Testis (tissue), 2 donors: ENCODE data around the gene TDRD9.

Experiments used
- POLR2A ChIP-seq: fragments of 450-650 bp; IDR thresholded peaks from one replicate; pipeline ENCODE4 v1.6.1; 2017; ENCODE audit warnings: antibody characterized with exemption, mild to moderate bottlenecking, moderate library complexity
- TF ChIP-seq, protein P1 (sequence below), 3 experiments: fragments of 450-650 bp in 2 of 3; fragments of 200-600 bp in 1 of 3; sonication (generic) in 1 of 3; IDR thresholded peaks; one replicate each; pipeline ENCODE4 v1.5.1; 2016 to 2019; ENCODE audit warnings: antibody characterized with exemption in 3 of 3, mild to moderate bottlenecking in 2 of 3, moderate library complexity in 1 of 3

DNA sequence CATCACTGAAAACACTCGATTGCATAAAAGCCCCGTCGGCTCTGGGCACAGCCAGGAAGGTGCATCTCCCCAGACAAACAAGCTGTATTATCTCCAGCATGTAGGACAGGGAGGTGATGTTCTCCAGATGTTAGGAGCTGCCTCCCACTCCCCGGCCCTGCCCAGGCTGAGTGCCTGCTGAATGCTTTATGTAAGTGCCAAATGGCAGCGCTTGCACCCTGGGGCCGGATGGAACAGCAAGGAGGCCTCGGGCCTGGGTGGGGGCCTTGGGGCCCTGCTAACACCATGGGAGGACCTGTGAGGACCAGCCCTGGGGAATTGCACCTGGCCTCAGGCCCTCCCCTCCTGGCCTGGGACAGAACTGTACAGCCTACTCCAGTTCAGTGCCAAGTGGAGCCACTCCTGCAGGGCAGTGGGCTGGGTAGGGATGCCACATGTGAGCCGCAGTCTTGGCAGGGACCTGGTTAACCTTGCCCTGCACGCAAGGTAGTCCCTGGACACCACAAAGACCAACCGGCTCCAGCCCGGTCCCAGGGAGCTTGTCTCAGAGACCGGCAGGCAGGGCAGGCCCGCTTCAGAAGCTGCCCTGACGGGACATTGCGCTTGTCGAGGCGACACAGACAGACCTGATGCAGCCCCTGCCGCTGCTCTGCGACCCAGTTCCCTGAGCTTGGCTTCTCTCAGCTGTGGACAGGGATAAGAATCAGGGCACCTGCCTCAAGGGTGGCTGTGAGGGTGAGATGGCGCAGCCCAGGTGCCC lies 45.6 kb upstream of the TDRD9 start:
- TF ChIP-seq, protein P1, sequence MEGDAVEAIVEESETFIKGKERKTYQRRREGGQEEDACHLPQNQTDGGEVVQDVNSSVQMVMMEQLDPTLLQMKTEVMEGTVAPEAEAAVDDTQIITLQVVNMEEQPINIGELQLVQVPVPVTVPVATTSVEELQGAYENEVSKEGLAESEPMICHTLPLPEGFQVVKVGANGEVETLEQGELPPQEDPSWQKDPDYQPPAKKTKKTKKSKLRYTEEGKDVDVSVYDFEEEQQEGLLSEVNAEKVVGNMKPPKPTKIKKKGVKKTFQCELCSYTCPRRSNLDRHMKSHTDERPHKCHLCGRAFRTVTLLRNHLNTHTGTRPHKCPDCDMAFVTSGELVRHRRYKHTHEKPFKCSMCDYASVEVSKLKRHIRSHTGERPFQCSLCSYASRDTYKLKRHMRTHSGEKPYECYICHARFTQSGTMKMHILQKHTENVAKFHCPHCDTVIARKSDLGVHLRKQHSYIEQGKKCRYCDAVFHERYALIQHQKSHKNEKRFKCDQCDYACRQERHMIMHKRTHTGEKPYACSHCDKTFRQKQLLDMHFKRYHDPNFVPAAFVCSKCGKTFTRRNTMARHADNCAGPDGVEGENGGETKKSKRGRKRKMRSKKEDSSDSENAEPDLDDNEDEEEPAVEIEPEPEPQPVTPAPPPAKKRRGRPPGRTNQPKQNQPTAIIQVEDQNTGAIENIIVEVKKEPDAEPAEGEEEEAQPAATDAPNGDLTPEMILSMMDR (IDR thresholded peaks at IDR 0.05): no peak
- TF ChIP-seq POLR2A: no peak
